Fibroblast of lung (primary cell): ENCODE results near the gene GDPD3.

ENCODE experiments used
- CTCF ChIP-seq, 2 donors: IDR thresholded peaks in 1 of 2; conservative IDR thresholded peaks in 1 of 2; 1 replicate in 1 of 2; 2 replicates in 1 of 2; pipeline ENCODE4 v1.5.1; 2011 to 2012; ENCODE audit warnings: low read length in 2 of 2, control low read depth in 1 of 2, inconsistent platforms in 1 of 2, low read depth in 1 of 2, mild to moderate bottlenecking in 1 of 2
- EZH2 ChIP-seq: IDR thresholded peaks from 2 replicates; pipeline ENCODE4 v1.5.1; 2012; ENCODE audit warnings: low read length, control low read depth, mild to moderate bottlenecking; ENCODE audit errors: missing control alignments

DNA sequence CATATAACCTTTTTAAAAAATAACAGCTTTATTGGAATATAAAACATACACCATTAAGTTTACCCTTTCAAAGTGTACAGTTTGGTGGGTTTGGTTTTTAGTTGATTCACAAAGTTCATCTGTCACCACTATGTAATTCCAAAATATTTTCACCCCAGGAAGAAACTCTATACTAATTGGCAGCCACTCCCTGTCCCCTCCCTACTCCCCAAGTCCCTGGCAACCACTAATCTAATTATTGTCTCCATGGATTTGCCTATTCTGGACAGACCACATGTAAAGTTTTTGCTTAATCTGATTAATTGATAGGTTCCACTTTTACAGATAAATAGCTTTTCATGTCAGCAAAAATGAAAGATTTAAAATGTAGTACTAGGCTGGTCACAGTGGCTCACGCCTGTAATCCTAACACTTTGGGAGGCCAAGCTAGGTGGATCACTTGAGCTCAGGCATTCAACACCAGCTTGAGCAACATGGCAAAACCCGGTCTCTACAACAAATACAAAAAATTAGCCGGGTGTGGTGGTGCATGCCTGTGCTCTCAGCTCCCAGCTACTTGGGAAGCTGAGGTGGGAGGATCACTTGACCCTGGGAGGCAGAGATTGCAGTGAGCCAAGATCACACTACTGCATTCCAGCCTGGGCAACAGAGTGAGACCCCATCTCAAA is 34.6 kb upstream of the GDPD3 start:
- TF ChIP-seq CTCF (conservative IDR thresholded peaks at IDR 0.05 in 1 of 2, IDR thresholded peaks at IDR 0.05 in 1 of 2; ENCODE audit: low read depth in 1 of 2, low read length in 2 of 2): no peak
- no peak for TF ChIP-seq EZH2
